Measurements from ENCODE around the gene NAA16.

DNA sequence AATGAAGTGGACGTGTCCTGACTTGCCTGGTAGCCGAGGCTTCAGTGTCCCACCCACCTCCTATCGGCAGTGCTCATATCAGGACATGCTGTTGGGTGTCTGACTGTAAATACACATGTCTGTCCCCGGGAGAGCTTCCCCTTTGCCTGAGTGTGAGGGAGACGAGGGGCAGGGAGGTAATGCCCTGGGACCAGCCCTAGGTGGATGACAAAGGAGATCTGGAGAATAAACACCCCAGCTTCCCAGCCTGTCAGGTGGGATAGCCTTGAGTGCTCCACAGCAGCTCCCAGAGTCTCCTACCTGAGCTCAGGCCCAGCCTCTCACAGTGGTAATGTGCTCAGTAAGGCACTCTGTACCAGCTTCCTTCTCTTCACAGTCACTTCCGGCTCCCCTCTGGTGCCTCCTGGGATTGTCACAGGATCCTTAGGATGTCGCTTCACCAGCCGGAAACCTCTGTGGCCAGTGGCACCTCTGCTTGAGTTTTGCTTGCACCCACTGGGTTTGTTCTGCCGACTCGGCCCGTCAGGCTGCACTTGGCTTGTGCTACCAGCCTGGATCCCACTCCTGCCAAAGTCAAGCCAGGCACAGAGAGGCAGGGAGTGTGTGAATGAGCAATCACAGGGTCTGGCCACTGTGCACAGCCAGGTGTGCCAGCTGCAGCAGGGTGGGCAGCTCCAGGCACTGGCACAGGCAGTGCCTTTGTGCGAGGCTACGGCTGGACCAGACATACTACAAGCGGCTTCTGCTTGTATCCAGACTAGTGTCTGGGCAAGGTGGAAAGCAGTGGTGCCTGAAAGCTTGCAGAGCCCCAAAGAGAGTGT lies 91.8 kb downstream of the NAA16 start:
- TF ChIP-seq, protein P1, sequence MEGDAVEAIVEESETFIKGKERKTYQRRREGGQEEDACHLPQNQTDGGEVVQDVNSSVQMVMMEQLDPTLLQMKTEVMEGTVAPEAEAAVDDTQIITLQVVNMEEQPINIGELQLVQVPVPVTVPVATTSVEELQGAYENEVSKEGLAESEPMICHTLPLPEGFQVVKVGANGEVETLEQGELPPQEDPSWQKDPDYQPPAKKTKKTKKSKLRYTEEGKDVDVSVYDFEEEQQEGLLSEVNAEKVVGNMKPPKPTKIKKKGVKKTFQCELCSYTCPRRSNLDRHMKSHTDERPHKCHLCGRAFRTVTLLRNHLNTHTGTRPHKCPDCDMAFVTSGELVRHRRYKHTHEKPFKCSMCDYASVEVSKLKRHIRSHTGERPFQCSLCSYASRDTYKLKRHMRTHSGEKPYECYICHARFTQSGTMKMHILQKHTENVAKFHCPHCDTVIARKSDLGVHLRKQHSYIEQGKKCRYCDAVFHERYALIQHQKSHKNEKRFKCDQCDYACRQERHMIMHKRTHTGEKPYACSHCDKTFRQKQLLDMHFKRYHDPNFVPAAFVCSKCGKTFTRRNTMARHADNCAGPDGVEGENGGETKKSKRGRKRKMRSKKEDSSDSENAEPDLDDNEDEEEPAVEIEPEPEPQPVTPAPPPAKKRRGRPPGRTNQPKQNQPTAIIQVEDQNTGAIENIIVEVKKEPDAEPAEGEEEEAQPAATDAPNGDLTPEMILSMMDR (conservative IDR thresholded peaks at IDR 0.05; ENCODE audit: low read length): no peak
- TF ChIP-seq EZH2phosphoT487 (IDR thresholded peaks at IDR 0.05; ENCODE audit: borderline replicate concordance): no peak

Data from Loucy (cell line).